Stimulated activated CD8-positive, alpha-beta memory T cell treated with anti-CD3 and anti-CD28 coated beads, Interleukin-7, amount 100 ng/mL, for 24 hours (primary cell): Measurements from ENCODE around the gene LRRIQ4.

Experiments
- DNase-seq: peaks from one replicate; pipeline ENCODE4 v3.0.0-alpha.2; 2020; ENCODE audit warnings: low read depth

Gene LRRIQ4

GRCh38 chr3:169809230-169809795 lies 3.4 kb upstream of the LRRIQ4 start:
- DNase-seq = no peak

- no peak for DNase-seq
Observed at GRCh38 chr3:169811631-169812331, 889 bp upstream of the LRRIQ4 start.

- DNase-seq = no peak
Observed at GRCh38 chr3:169813278-169813677, 608 bp downstream of the LRRIQ4 start.

GRCh38 chr3:169813757-169814517 lies 1.3 kb downstream of the LRRIQ4 start:
- peak; percentile 34 for DNase-seq

- DNase-seq = no peak
Observed at GRCh38 chr3:169815590-169816150, 3.0 kb downstream of the LRRIQ4 start.

GRCh38 chr3:169818316-169818715 lies 5.6 kb downstream of the LRRIQ4 start:
- no peak for DNase-seq

- DNase-seq = no peak
Observed at GRCh38 chr3:169822091-169822490, 9.4 kb downstream of the LRRIQ4 start.

GRCh38 chr3:169822540-169822939 lies 9.9 kb downstream of the LRRIQ4 start:
- no peak for DNase-seq

GRCh38 chr3:169822983-169823382 lies 10.3 kb downstream of the LRRIQ4 start:
- no peak for DNase-seq

GRCh38 chr3:169825316-169825715 lies 12.6 kb downstream of the LRRIQ4 start:
- no peak for DNase-seq

- DNase-seq = no peak
Observed at GRCh38 chr3:169827712-169828111, 15.0 kb downstream of the LRRIQ4 start.

- no peak for DNase-seq
Observed at GRCh38 chr3:169835533-169835932, 22.9 kb downstream of the LRRIQ4 start.

- DNase-seq = no peak
Observed at GRCh38 chr3:169836078-169836941, 23.6 kb downstream of the LRRIQ4 start.

- no peak for DNase-seq
Observed at GRCh38 chr3:169836942-169837275, 24.2 kb downstream of the LRRIQ4 start.

- no peak for DNase-seq
Observed at GRCh38 chr3:169838511-169839030, 25.9 kb downstream of the LRRIQ4 start.

GRCh38 chr3:169841171-169841570 lies 28.5 kb downstream of the LRRIQ4 start:
- no peak for DNase-seq

GRCh38 chr3:169842960-169843359 lies 30.3 kb downstream of the LRRIQ4 start:
- DNase-seq = no peak

GRCh38 chr3:169846458-169847193 lies 34.0 kb downstream of the LRRIQ4 start:
- no peak for DNase-seq

GRCh38 chr3:169847896-169848295 lies 35.2 kb downstream of the LRRIQ4 start:
- DNase-seq = no peak

GRCh38 chr3:169848741-169849140 lies 36.1 kb downstream of the LRRIQ4 start:
- no peak for DNase-seq

GRCh38 chr3:169850618-169851017 lies 37.9 kb downstream of the LRRIQ4 start:
- DNase-seq = no peak
